Activated naive CD8-positive, alpha-beta T cell treated with anti-CD3 and anti-CD28 coated beads, Interleukin-2, amount 10 ng/mL, durations not matched to agents 7 days and 5 days (primary cell): ENCODE measurements around the gene PPP2R5E. TPM values are rescaled to one million over a fixed set of nuclear protein-coding genes. Genes with fewer than 3 reads are reported as not detected.

Experiments
- ATAC-seq: fragments of 150-1000 bp; cut with Tn5 transposase; one replicate; pipeline ENCODE4 v1.10.0; 2021; ENCODE audit warnings: low read depth, moderate library complexity
- POLR2A ChIA-PET: fragments of 350-600 bp; sonication (Branson Sonifier 250); formaldehyde crosslinking; loops from one replicate; lab custom pipeline; 2021; ENCODE audit warnings: antibody characterized with exemption; lab: Charles Lee
- DNase-seq: peaks from one replicate; pipeline ENCODE4 v3.0.0; 2021
- H3K27ac Mint-ChIP-seq: one replicate; pipeline ENCODE4 v1.8.0; 2022; ENCODE audit warnings: mild to moderate bottlenecking, mixed read lengths
- H3K27me3 Mint-ChIP-seq: one replicate; pipeline ENCODE4 v1.8.0; 2022; ENCODE audit warnings: mild to moderate bottlenecking, moderate library complexity, mixed read lengths
- H3K36me3 Mint-ChIP-seq: one replicate; pipeline ENCODE4 v1.8.0; 2021; ENCODE audit warnings: mild to moderate bottlenecking, mixed read lengths
- H3K4me1 Mint-ChIP-seq: one replicate; pipeline ENCODE4 v1.8.0; 2021; ENCODE audit warnings: mixed read lengths
- H3K4me3 Mint-ChIP-seq: one replicate; pipeline ENCODE4 v1.8.0; 2022; ENCODE audit warnings: mild to moderate bottlenecking, moderate library complexity, mixed read lengths
- H3K9me3 Mint-ChIP-seq: one replicate; pipeline ENCODE4 v1.8.0; 2021; ENCODE audit warnings: mixed read lengths
- total RNA-seq, 2 experiments: library from RNA; stranded (reverse); gene quantifications; one replicate each; pipeline ENCODE4 v1.2.3, GENCODE V29; 2021

Gene PPP2R5E
- total RNA-seq, 2 experiments from 2014 or later, result 46.5 to 48.4 TPM

DNA sequence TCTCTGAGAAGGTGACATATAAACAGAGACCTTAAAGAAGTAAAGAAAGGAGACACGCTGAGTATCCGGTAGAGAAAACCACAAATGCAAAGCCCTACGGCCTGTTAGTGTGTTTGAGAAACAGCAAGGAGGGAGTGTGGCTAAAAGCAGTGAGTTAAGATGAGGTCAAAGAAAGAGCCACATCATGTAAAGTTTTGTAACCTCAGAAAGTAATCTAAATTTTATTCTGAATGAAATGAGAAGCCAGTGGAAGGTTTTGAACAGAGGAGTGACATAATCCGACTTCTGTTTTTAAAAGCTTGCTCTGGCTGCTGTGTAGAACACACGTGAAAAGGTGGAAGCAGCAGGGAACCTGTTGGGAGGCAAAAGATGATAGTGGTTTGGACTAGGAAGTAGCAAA lies 32.6 kb downstream of the PPP2R5E start:
- Mint-ChIP-seq H3K9me3 (no peaks in the 10 kb centered on the region), H3K4me1 (peaks cover 39% of the 10 kb centered on the region), H3K27me3 (no peaks in the 10 kb centered on the region), H3K36me3 (peaks cover 20% of the 10 kb centered on the region), H3K27ac (peak overlapping the region; percentile 90), H3K4me3 (peak overlapping the region; percentile 79)
- DNase-seq (no peak), ATAC-seq (peak; percentile 95)
- POLR2A ChIA-PET, result interaction anchor here (0.6 to 2.6 kb wide), 3 partner anchors 10 to 33 kb away, joined by 4 to 11 read pairs (median 5); partner anchors contain the start of gene PPP2R5E

- POLR2A ChIA-PET, result no interaction called here
- peak overlapping the region; percentile 18 for H3K27ac Mint-ChIP-seq
- H3K36me3 Mint-ChIP-seq, result peaks cover 17% of the 10 kb centered on the region
- H3K9me3 Mint-ChIP-seq, result no peaks in the 10 kb centered on the region
- DNase-seq (no peak), ATAC-seq (no peak)
- H3K4me1 Mint-ChIP-seq, result peaks cover 33% of the 10 kb centered on the region
- H3K4me3 Mint-ChIP-seq, result no peak overlapping the region
- H3K27me3 Mint-ChIP-seq, result no peaks in the 10 kb centered on the region
These were observed 35.1 kb downstream of the PPP2R5E start for GRCh38 chr14:63508033-63508432.

DNA sequence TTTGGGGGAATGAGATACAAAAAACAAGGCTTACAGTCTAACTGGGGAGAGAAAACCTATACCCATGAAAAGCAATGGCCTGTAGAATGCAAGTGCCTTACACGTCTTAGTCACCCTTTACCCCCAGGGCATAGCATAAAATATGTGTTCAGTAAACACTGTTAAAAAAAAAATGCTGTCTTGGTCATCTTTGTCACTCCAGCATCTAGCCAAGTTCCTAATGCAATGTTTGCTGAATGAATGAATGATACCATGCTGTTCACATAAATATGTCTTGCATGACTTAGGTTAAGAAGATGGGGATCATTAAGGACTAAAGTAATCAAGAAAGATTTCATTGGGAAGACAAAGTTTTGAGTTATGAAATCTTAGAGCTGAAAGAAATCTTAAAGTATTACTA lies 38.5 kb downstream of the PPP2R5E start:
- Mint-ChIP-seq H3K9me3 (no peaks in the 10 kb centered on the region), H3K4me1 (peaks cover 9% of the 10 kb centered on the region), H3K27me3 (no peaks in the 10 kb centered on the region), H3K36me3 (peaks cover 13% of the 10 kb centered on the region), H3K4me3 (no peak overlapping the region), H3K27ac (no peak overlapping the region)
- POLR2A ChIA-PET, result no interaction called here
- DNase-seq (no peak), ATAC-seq (no peak)

DNA sequence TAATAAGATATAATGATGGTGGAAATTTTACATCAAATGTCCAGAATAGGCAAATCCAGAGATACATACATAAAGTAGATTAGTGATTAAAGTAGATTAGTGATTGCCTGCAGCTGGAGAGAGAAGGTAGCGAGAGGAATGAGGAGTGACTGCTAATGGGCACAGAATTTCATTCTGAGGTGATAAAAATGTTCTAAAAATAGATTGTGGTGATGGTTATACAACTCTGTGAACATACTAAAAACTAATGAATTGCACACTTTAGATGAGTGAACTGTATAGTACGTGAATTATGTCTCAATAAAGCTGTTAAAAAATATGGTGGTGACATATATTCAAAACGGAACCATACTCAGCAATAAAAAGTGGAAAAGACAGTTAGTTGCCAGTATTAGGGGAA lies 41.7 kb downstream of the PPP2R5E start:
- H3K4me3 Mint-ChIP-seq, result no peak overlapping the region
- DNase-seq, result no peak
- peaks cover 11% of the 10 kb centered on the region for H3K36me3 Mint-ChIP-seq
- no peak for ATAC-seq
- POLR2A ChIA-PET, result no interaction called here
- H3K27me3 Mint-ChIP-seq, result no peaks in the 10 kb centered on the region
- H3K27ac Mint-ChIP-seq, result no peak overlapping the region
- no peaks in the 10 kb centered on the region for H3K9me3 Mint-ChIP-seq
- peaks cover 6% of the 10 kb centered on the region for H3K4me1 Mint-ChIP-seq

DNA sequence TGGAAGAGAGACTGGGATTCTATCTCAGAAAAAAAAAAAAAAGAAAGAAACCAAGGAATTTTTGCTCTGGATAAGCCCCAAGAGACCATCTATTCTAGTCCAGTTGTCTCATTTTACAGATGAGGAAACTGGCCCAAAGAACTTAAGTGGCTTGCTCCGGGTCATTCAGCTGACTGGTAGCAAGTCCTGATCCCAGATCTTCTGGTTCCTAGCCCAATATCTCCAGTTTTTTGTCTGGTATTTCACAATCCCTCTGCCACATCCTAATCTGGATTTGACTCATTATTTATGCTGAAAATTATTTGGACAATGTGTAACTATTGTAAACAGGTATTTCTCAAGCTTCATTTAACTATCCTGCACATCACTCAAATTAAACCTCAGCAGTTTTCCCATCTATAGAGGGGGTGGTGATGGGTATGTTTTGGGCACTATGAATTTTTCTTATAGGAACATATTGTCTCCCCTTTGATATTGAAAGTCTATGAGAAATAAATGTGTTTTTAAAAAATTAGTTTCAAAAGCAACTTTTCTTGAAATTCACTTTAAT lies 43.4 kb downstream of the PPP2R5E start:
- H3K27ac Mint-ChIP-seq, result no peak overlapping the region
- peaks cover 5% of the 10 kb centered on the region for H3K4me1 Mint-ChIP-seq
- H3K36me3 Mint-ChIP-seq, result peaks cover 6% of the 10 kb centered on the region

DNA sequence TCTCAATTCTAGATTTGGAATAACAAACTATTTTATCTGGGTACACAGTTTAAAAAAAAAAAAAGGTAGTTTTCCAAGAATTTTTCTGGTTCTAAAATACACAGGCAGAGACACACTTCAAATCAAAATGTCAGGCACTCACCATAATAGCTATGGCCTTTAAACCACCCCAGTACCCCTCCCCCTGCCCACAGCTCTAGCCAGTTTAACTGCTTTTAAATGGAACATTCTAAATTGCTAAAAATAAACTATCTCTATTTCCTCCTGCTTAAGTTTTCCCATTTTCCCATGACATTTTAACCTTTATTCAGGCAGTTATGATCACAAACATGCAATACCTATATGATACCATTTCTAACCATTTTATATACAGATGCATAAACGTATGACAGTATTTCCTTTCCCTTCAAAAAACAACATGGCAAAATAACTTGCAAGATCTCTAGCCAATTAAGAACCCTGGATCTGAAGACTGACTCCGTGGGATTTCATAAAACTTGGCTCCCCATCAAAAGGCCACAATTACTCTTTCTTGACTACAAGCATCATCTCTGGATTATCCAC lies 46.3 kb downstream of the PPP2R5E start:
- H3K9me3 Mint-ChIP-seq, result no peaks in the 10 kb centered on the region
- H3K4me3 Mint-ChIP-seq, result no peak overlapping the region
- H3K36me3 Mint-ChIP-seq, result peaks cover 6% of the 10 kb centered on the region
- H3K27me3 Mint-ChIP-seq, result no peaks in the 10 kb centered on the region
- DNase-seq (no peak), ATAC-seq (no peak)
- H3K27ac Mint-ChIP-seq, result no peak overlapping the region
- POLR2A ChIA-PET, result no interaction called here
- peaks cover 11% of the 10 kb centered on the region for H3K4me1 Mint-ChIP-seq

More for the DNA sequence above, 43.4 kb downstream of the PPP2R5E start:
- Mint-ChIP-seq H3K4me3 (no peak overlapping the region), H3K9me3 (no peaks in the 10 kb centered on the region), H3K27me3 (no peaks in the 10 kb centered on the region)
- ATAC-seq (no peak), DNase-seq (no peak)
- POLR2A ChIA-PET, result interaction anchor here (0.7 kb wide), 1 partner anchor 66 kb away, joined by 4 read pairs; no protein-coding TSS in a partner anchor

- H3K9me3 Mint-ChIP-seq, result no peaks in the 10 kb centered on the region
- H3K4me1 Mint-ChIP-seq, result peaks cover 11% of the 10 kb centered on the region
- ATAC-seq (no peak), DNase-seq (no peak)
- H3K27me3 Mint-ChIP-seq, result no peaks in the 10 kb centered on the region
- peaks cover 11% of the 10 kb centered on the region for H3K36me3 Mint-ChIP-seq
- H3K27ac Mint-ChIP-seq, result no peak overlapping the region
- H3K4me3 Mint-ChIP-seq, result no peak overlapping the region
- POLR2A ChIA-PET, result no interaction called here
These were observed 49.9 kb downstream of the PPP2R5E start for GRCh38 chr14:63493246-63493645.

DNA sequence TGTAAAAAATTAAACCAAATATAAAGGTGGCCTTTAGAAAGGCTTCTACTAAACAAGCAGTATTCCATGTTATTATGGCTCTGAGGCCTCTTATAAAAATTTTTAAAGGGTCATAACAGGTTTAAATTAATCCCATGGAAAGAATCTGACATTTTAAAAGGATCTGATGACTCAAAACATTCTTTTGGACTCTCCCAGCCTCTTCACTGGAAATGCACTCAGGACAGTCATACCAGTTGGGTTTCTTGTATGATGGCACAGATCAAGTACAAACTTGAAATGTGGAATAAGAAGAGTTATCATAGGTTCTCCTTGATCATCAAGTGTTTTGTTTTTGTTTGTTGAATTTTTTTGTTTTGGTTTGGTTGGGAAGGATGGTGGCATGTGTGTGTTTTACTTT lies 50.8 kb downstream of the PPP2R5E start:
- POLR2A ChIA-PET, result no interaction called here
- peaks cover 14% of the 10 kb centered on the region for H3K4me1 Mint-ChIP-seq
- no peak overlapping the region for H3K4me3 Mint-ChIP-seq
- H3K27me3 Mint-ChIP-seq, result no peaks in the 10 kb centered on the region
- no peaks in the 10 kb centered on the region for H3K9me3 Mint-ChIP-seq
- peaks cover 10% of the 10 kb centered on the region for H3K36me3 Mint-ChIP-seq
- DNase-seq, result no peak
- no peak overlapping the region for H3K27ac Mint-ChIP-seq
- no peak for ATAC-seq

DNA sequence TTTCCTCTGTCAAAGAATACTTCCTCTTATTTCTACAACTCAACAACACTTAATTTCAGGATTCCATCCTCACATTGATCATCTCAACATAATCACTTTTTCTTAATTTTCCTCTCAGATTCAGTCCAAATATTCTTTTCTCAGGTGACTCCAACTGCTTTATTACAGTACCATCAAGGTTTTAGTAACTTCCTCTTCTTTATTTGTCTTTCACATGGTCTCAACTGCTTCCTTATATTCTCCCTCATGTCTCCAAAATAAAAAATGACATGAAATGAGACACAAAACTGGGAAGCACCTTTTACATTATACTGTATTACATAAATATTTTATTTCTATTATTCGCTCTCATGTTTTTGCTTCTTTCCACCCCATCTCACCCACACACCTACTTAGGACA lies 55.5 kb downstream of the PPP2R5E start:
- POLR2A ChIA-PET, result no interaction called here
- Mint-ChIP-seq H3K36me3 (peaks cover 10% of the 10 kb centered on the region), H3K9me3 (no peaks in the 10 kb centered on the region)

GRCh38 chr14:63486738-63487137 lies 56.4 kb downstream of the PPP2R5E start:
- ATAC-seq, result no peak
- H3K36me3 Mint-ChIP-seq, result peaks cover 10% of the 10 kb centered on the region
- no peak for DNase-seq
- H3K27ac Mint-ChIP-seq, result peak overlapping the region; percentile 30
- no peaks in the 10 kb centered on the region for H3K27me3 Mint-ChIP-seq
- POLR2A ChIA-PET, result no interaction called here
- H3K9me3 Mint-ChIP-seq, result no peaks in the 10 kb centered on the region
- peaks cover 25% of the 10 kb centered on the region for H3K4me1 Mint-ChIP-seq
- no peak overlapping the region for H3K4me3 Mint-ChIP-seq

More for the DNA sequence above, 55.5 kb downstream of the PPP2R5E start:
- H3K27ac Mint-ChIP-seq, result no peak overlapping the region
- no peak overlapping the region for H3K4me3 Mint-ChIP-seq
- ATAC-seq (no peak), DNase-seq (no peak)
- H3K4me1 Mint-ChIP-seq, result peaks cover 25% of the 10 kb centered on the region
- H3K27me3 Mint-ChIP-seq, result no peaks in the 10 kb centered on the region

GRCh38 chr14:63483315-63483714 lies 59.9 kb downstream of the PPP2R5E start:
- POLR2A ChIA-PET, result interaction anchor here (0.5 kb wide), 2 partner anchors 82 to 158 kb away, joined by 3 to 4 read pairs; no protein-coding TSS in a partner anchor
- DNase-seq (no peak), ATAC-seq (no peak)
- H3K27me3 Mint-ChIP-seq, result no peaks in the 10 kb centered on the region
- peaks cover 38% of the 10 kb centered on the region for H3K4me1 Mint-ChIP-seq
- H3K4me3 Mint-ChIP-seq, result no peak overlapping the region
- H3K27ac Mint-ChIP-seq, result no peak overlapping the region
- H3K36me3 Mint-ChIP-seq, result peaks cover 8% of the 10 kb centered on the region
- H3K9me3 Mint-ChIP-seq, result no peaks in the 10 kb centered on the region

- Mint-ChIP-seq H3K9me3 (no peaks in the 10 kb centered on the region), H3K4me1 (peaks cover 43% of the 10 kb centered on the region), H3K27ac (no peak overlapping the region), H3K4me3 (no peak overlapping the region), H3K27me3 (no peaks in the 10 kb centered on the region), H3K36me3 (peaks cover 7% of the 10 kb centered on the region)
- ATAC-seq (no peak), DNase-seq (no peak)
- POLR2A ChIA-PET, result no interaction called here
These were observed 62.6 kb downstream of the PPP2R5E start for GRCh38 chr14:63480599-63480998.

DNA sequence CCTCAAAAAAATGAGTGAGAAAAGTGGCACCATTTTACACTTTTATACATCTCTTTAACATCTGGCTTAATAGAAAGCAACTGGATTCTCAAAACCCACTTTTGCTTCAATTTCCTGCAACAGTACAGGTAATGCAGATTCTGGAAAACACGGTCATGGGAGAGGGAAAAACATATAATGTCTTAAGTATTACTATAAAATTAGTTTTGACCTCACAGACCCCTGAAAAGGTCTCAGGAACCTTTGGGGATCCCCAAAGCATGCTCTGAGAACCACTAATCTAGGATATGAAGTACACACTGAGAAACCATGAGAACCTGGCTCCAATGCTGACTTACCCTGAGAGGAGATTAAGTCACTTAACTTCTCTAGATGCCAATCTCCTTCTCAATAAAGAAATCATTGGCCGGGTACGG lies 64.7 kb downstream of the PPP2R5E start:
- H3K27ac Mint-ChIP-seq, result peak overlapping the region; percentile 71
- peak overlapping the region; percentile 40 for H3K4me3 Mint-ChIP-seq
- no peak for ATAC-seq

GRCh38 chr14:63478010-63478409 lies 65.2 kb downstream of the PPP2R5E start:
- Mint-ChIP-seq H3K27ac (peak overlapping the region; percentile 86), H3K4me3 (peak overlapping the region; percentile 72), H3K4me1 (peaks cover 38% of the 10 kb centered on the region), H3K27me3 (no peaks in the 10 kb centered on the region), H3K9me3 (no peaks in the 10 kb centered on the region), H3K36me3 (peaks cover 3% of the 10 kb centered on the region)
- DNase-seq (no peak), ATAC-seq (peak; percentile 91)
- POLR2A ChIA-PET, result interaction anchor here (0.6 to 1.6 kb wide), 4 partner anchors 33 to 741 kb away, joined by 3 to 5 read pairs (median 4); partner anchors contain the start of gene PPP2R5E

More for the DNA sequence above, 64.7 kb downstream of the PPP2R5E start:
- DNase-seq, result no peak
- Mint-ChIP-seq H3K36me3 (peaks cover 7% of the 10 kb centered on the region), H3K27me3 (no peaks in the 10 kb centered on the region), H3K9me3 (no peaks in the 10 kb centered on the region), H3K4me1 (peaks cover 42% of the 10 kb centered on the region)
- POLR2A ChIA-PET, result interaction anchor here (1.0 to 1.6 kb wide), 3 partner anchors 32 to 65 kb away, joined by 3 to 5 read pairs (median 4); partner anchors contain the start of gene PPP2R5E
